Measurements from ENCODE around the gene S100G. TPM values are rescaled to one million over a fixed set of nuclear protein-coding genes. Genes with fewer than 3 reads are reported as not detected.

The S100G gene
- total RNA-seq, 1 experiment from 2014 or later: not detected

DNA sequence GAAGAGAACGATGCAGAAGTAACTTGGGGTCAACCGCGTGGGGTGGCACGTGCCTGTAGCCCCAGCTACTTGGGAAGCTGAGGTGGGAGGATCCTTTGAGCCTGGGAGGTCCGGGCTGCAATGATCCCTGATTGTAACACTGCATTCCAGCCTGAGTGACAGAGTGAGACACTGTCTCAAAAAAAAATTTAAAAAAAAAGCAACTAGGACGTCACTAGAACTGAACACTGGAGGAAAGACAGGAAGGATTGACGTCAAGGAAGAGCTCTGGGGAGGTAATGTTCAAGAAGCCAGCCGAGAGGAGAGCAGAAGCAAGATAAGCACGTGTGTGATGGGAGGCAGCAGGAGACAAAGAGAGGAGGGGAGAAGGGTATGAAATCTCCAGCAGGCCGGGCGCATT, 28.7 kb downstream of the S100G start:
- Histone ChIP-seq H3K36me3 (ENCODE audit: control insufficient read depth, insufficient read depth, low read length) (no peaks in the 10 kb centered on the region), H3K9me3 (ENCODE audit: control insufficient read depth, insufficient read depth, low read depth, low read length) (no peaks in the 10 kb centered on the region), H3K27ac (ENCODE audit: low read length) (no peak overlapping the region), H3K27me3 (ENCODE audit: control insufficient read depth, insufficient read depth, low read length) (no peaks in the 10 kb centered on the region), H3K4me1 (ENCODE audit: control insufficient read depth, insufficient read depth, low read length) (no peaks in the 10 kb centered on the region), H3K4me3 (ENCODE audit: low read depth in 2 of 2, low read length in 2 of 2) (no peak overlapping the region)
- in situ Hi-C loops (cut with HindIII; ENCODE audit: low pct_unique_long_range_greater_than_20kb, low sequenced_read_pairs) (no loop called here), intact Hi-C loops (cut with micrococcal nuclease; ENCODE audit: unreplicated experiment) (no loop called here)
- DNase-seq (ENCODE audit: low read depth, low spot score) (no peak), ATAC-seq (no peak)
- CTCF ChIA-PET: no interaction called here
- no TSS peak for BruUV-seq (replicated peaks)
- POLR2A ChIA-PET: no interaction called here
- no peak for TF ChIP-seq POLR2AphosphoS5 (IDR thresholded peaks at IDR 0.05; ENCODE audit: low read depth, low read length)
- TF ChIP-seq TCF7L2 (IDR thresholded peaks at IDR 0.05; ENCODE audit: low read depth, low read length): no peak
- TF ChIP-seq, protein P1, sequence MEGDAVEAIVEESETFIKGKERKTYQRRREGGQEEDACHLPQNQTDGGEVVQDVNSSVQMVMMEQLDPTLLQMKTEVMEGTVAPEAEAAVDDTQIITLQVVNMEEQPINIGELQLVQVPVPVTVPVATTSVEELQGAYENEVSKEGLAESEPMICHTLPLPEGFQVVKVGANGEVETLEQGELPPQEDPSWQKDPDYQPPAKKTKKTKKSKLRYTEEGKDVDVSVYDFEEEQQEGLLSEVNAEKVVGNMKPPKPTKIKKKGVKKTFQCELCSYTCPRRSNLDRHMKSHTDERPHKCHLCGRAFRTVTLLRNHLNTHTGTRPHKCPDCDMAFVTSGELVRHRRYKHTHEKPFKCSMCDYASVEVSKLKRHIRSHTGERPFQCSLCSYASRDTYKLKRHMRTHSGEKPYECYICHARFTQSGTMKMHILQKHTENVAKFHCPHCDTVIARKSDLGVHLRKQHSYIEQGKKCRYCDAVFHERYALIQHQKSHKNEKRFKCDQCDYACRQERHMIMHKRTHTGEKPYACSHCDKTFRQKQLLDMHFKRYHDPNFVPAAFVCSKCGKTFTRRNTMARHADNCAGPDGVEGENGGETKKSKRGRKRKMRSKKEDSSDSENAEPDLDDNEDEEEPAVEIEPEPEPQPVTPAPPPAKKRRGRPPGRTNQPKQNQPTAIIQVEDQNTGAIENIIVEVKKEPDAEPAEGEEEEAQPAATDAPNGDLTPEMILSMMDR (IDR thresholded peaks at IDR 0.05): no peak
- no peak for TF ChIP-seq SIN3A (IDR thresholded peaks at IDR 0.05; ENCODE audit: borderline replicate concordance, insufficient read depth, low read depth, low read length)
- TF ChIP-seq, protein P2, sequence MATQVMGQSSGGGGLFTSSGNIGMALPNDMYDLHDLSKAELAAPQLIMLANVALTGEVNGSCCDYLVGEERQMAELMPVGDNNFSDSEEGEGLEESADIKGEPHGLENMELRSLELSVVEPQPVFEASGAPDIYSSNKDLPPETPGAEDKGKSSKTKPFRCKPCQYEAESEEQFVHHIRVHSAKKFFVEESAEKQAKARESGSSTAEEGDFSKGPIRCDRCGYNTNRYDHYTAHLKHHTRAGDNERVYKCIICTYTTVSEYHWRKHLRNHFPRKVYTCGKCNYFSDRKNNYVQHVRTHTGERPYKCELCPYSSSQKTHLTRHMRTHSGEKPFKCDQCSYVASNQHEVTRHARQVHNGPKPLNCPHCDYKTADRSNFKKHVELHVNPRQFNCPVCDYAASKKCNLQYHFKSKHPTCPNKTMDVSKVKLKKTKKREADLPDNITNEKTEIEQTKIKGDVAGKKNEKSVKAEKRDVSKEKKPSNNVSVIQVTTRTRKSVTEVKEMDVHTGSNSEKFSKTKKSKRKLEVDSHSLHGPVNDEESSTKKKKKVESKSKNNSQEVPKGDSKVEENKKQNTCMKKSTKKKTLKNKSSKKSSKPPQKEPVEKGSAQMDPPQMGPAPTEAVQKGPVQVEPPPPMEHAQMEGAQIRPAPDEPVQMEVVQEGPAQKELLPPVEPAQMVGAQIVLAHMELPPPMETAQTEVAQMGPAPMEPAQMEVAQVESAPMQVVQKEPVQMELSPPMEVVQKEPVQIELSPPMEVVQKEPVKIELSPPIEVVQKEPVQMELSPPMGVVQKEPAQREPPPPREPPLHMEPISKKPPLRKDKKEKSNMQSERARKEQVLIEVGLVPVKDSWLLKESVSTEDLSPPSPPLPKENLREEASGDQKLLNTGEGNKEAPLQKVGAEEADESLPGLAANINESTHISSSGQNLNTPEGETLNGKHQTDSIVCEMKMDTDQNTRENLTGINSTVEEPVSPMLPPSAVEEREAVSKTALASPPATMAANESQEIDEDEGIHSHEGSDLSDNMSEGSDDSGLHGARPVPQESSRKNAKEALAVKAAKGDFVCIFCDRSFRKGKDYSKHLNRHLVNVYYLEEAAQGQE (IDR thresholded peaks at IDR 0.05; ENCODE audit: insufficient read depth in 1 of 2, low read depth in 2 of 2, low read length in 1 of 2): no peak

DNA sequence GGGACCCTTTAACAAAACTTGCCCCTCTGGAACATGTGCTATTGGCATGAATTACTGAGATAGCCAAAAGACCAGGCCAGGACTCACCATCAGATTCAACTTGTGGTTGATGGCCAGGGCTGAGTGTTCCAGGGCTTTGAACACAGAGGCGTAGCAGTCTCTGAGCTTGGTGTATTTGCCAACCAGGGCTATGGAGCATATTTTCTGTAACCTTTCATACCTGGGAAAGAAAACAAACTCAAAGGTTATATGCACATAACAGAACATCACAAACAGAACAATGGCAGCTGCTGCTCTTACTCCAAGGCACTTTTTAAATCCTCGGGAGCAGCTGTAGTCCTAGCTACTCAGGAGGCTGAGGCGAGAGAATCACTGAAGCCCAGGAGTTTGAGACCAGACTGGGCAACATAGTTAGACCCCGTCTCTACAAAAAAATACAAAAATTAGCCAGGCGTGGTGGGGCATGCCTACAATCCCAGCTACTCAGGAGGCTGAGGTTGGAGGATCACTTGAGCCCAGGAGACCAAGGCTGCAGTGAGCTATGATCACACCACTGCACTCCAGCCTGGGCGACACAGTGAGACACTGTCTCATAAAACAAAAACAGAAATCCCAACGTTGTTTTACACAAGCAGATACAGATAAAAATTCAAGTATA, 33.2 kb downstream of the S100G start:
- H3K36me3 ChIP-seq (ENCODE audit: control insufficient read depth, insufficient read depth, low read length): no peaks in the 10 kb centered on the region
- BruUV-seq (replicated peaks): no TSS peak
- ChIA-PET CTCF (no interaction called here), POLR2A (no interaction called here)
- no peaks in the 10 kb centered on the region for H3K9me3 ChIP-seq (ENCODE audit: control insufficient read depth, insufficient read depth, low read depth, low read length)
- H3K27ac ChIP-seq (ENCODE audit: low read length): no peak overlapping the region
- no peak for ATAC-seq
- no peak for TF ChIP-seq POLR2AphosphoS5 (IDR thresholded peaks at IDR 0.05; ENCODE audit: low read depth, low read length)
- no peaks in the 10 kb centered on the region for H3K4me1 ChIP-seq (ENCODE audit: control insufficient read depth, insufficient read depth, low read length)
- intact Hi-C loops (cut with micrococcal nuclease; ENCODE audit: unreplicated experiment): no loop called here
- no peaks in the 10 kb centered on the region for H3K27me3 ChIP-seq (ENCODE audit: control insufficient read depth, insufficient read depth, low read length)
- DNase-seq (ENCODE audit: low read depth, low spot score): no peak
- in situ Hi-C loops (cut with HindIII; ENCODE audit: low pct_unique_long_range_greater_than_20kb, low sequenced_read_pairs): no loop called here
- H3K4me3 ChIP-seq (ENCODE audit: low read depth in 2 of 2, low read length in 2 of 2): no peak overlapping the region

DNA sequence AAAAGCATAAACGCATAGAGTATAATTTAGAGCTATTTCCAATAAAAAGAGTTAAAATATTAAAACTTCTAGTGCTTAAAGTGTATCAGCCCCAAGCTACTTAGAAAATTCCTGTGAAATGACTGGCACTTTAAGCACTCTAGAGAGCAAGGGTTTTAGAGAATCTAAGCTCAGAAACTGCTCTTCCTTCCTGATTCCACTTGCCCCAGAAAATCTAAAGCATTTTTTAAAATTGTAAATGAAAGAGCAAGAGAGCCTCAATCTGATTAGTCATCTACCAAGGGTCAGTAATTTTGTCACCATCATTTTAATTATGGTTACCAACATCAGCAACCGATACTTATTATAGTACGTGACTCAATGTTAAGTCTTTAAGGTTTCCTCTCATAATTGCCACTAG, 37.6 kb downstream of the S100G start:
- Histone ChIP-seq H3K36me3 (ENCODE audit: control insufficient read depth, insufficient read depth, low read length) (no peaks in the 10 kb centered on the region), H3K4me1 (ENCODE audit: control insufficient read depth, insufficient read depth, low read length) (no peaks in the 10 kb centered on the region), H3K27me3 (ENCODE audit: control insufficient read depth, insufficient read depth, low read length) (no peaks in the 10 kb centered on the region), H3K9me3 (ENCODE audit: control insufficient read depth, insufficient read depth, low read depth, low read length) (no peaks in the 10 kb centered on the region), H3K27ac (ENCODE audit: low read length) (no peak overlapping the region), H3K4me3 (ENCODE audit: low read depth in 2 of 2, low read length in 2 of 2) (no peak overlapping the region)
- DNase-seq (ENCODE audit: low read depth, low spot score) (no peak), ATAC-seq (no peak)
- intact Hi-C loops (cut with micrococcal nuclease; ENCODE audit: unreplicated experiment): no loop called here
- ChIA-PET CTCF (no interaction called here), POLR2A (interaction anchor here (0.7 kb wide), 1 partner anchor 412 kb away, joined by 8 read pairs; no protein-coding TSS in a partner anchor)
- TF ChIP-seq POLR2AphosphoS5 (IDR thresholded peaks at IDR 0.05; ENCODE audit: low read depth, low read length): no peak
- TF ChIP-seq, protein P1 (IDR thresholded peaks at IDR 0.05): no peak
- TF ChIP-seq, protein P2 (IDR thresholded peaks at IDR 0.05; ENCODE audit: insufficient read depth in 1 of 2, low read depth in 2 of 2, low read length in 1 of 2): no peak
- TF ChIP-seq SIN3A (IDR thresholded peaks at IDR 0.05; ENCODE audit: borderline replicate concordance, insufficient read depth, low read depth, low read length): no peak
- TF ChIP-seq TCF7L2 (IDR thresholded peaks at IDR 0.05; ENCODE audit: low read depth, low read length): no peak
- no TSS peak for BruUV-seq (replicated peaks)
- in situ Hi-C loops (cut with HindIII; ENCODE audit: low pct_unique_long_range_greater_than_20kb, low sequenced_read_pairs): no loop called here
